Endometrial microvascular endothelial cells (primary cell): ENCODE data around the gene MICOS13. TPM values are rescaled to one million over a fixed set of nuclear protein-coding genes. Genes with fewer than 3 reads are reported as not detected.

Source experiments
- in situ Hi-C: cut with HindIII; loops from 2 replicates; pipeline ENCODE4 v1.10.0; 2017; ENCODE audit warnings: low sequenced_read_pairs, low pct_unique_long_range_greater_than_20kb; ENCODE audit errors: inconsistent ontology term
- total RNA-seq: library from RNA; depleted of rRNA; stranded (reverse); fragments of >200 nt; gene quantifications from one replicate; pipeline ENCODE4 v1.2.3, GENCODE V29; 2015; ENCODE audit errors: inconsistent ontology term

Gene MICOS13
- total RNA-seq, 1 donor from 2014 or later, result 42.4 TPM

DNA sequence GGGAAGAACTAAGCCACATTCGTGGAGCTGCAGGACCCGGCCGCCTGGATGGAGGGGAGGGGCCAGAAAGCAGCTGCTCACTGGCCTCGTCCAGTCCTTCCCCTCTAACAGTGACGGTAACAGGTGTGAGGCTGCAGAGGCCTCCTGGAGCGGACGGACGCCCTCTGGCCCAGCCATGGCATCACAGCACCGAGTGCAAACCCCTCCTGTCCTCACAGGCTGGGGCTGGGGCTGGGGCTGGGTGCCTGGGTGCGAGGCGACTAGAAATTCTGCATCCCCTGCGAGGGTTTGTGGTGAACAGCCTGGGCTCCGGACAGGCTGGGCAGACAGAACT is 3.6 kb downstream of the MICOS13 start:
- in situ Hi-C loops, result no loop called here

- in situ Hi-C loops, result no loop called here
These were observed 4.1 kb downstream of the MICOS13 start for GRCh38 chr19:5676105-5676771.

GRCh38 chr19:5674714-5675113 is 5.6 kb downstream of the MICOS13 start:
- in situ Hi-C loops, result no loop called here

DNA sequence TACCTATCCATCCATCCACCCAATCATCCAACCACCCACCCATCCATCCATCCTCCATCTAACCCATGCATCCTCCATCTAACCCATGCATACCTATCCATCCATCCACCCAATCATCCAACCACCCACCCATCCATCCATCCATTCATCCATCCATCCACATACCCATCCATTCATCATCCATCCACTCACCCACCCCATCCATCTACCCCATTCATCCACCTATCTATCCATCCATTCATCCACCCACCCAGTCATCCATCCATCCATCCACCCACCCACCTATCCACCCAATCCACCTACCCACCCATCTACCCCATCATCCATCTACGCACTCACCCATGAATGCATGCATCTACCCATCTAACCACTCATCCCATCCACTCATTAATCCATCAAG is 6.6 kb downstream of the MICOS13 start:
- in situ Hi-C loops, result no loop called here

DNA sequence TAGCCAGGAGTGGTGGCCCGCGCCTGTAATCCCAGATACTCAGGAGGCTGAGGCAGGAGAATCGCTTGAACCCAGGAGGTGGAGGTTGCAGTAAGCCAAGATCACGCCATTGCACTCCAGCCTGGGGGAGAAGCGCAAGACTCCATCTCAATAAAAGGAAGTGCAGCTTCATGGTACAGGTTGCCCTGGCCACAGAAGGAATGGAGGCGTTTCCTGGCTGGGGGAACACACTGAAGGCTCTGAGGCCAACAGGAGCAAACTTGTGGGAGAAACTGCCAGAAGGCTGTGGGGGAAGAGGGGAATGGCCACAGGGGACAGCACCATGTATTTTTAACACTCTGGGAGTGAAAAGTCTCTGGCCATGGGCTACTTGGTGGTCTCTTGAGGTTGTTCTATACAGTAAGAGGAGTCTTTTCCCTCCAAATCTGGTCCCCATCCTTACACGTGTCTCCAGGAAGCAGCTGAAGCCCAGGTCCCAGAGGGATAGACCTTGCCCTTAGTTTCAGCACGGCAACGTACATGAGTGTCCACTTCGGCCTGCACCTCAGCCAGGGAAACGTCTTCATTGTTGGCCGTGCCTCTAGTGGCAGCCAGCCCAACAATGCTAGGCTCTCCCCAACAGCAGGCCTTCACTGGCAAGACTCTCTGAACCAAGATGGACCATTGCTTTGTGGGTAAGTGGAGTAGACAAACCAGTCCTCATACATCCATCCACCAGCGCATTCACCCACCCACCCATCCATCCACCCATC is 7.4 kb downstream of the MICOS13 start:
- in situ Hi-C loops, result no loop called here

DNA sequence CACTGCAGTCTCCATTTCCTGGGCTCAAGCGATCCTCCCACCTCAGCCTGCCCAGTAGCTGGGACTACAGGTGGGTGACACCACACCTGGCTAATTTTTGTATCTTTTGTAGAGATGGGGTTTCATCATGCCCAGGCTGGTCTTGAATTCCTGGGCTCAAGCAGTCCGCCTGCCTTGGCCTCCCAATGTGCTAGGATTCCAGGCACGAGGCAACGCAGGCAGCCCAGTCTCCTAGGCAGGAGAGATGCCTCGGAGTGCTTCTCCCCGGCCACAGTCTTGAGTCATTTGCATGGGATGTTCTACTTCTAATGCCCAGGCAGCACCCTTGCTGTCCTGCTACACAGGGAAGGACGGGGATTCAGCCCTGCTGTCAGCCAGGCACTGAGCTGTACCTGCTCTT is 8.7 kb downstream of the MICOS13 start:
- in situ Hi-C loops, result no loop called here

DNA sequence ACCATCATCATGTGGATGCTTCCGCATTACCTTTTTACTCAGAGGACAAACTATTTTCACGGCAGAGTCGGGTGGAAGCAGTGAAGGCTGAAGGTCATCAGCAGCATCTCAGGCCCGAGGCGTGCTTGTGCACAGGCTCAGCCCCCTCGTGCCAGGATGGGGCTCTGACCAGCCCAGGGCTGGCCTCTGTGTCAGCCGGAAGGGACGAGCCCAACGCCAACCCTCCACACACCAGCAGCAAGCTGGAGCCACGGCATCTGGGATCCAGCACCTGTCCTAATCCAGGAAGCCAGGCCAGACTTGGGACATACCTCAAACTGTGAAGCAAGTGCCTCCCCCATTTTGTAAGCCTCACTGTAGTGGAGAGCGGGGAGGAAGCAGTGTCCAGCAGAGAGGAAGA is 11.1 kb downstream of the MICOS13 start:
- in situ Hi-C loops, result no loop called here

DNA sequence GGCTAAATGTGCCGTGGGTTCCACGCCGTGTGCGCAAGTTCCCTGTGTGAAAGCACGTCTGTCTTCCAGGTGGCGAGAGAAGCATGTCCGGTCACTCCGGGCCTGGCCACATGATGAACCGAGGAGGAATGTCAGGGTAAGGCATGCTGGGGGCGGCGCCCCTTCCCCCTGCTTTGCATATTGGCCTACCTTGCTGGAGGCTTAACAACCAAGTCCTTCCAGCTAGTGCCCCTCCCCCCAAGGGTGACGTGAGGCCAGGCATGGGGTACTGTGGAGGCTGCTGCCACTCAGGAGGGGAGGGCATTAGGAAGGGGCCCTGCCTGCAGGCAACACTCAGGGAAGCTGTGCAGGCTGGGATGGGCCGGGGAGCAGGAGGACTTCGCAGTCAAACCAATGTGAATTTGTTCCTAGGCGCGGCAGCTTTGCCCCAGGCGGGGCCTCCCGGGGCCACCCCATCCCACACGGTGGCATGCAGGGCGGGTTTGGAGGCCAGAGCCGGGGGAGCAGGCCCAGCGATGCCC is 12.5 kb downstream of the MICOS13 start:
- in situ Hi-C loops, result no loop called here

DNA sequence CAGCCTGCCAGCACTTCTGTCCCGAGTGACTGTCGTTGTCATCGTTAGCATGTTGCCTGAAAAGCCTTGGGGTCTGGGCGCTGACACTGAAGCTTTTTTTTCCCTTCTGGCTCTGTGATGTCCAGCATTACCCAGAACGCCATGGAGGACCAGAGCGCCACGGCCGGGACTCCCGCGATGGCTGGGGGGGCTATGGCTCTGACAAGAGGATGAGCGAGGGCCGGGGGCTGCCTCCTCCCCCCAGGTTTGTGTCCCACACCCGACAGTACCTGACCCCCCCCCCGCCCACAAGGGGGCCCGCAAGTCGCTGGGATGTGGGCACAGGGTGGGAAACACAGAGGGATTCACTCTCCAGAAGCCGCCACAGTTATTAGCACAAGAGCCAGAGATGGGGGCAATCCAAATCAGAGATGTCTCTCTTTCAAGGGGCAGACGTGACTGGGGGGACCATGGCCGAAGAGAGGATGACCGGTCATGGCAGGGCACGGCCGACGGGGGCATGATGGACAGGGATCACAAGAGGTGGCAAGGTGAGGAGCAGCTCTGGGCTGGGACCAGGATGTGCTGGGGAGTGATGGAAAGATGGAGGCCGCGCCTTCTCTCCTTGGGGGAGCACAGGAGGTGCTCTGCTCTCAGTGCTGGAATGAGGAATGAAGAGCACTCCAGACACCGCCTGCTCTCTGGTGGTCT is 13.2 kb downstream of the MICOS13 start:
- in situ Hi-C loops, result no loop called here

GRCh38 chr19:5665781-5666513 is 14.4 kb downstream of the MICOS13 start:
- in situ Hi-C loops, result no loop called here

GRCh38 chr19:5664515-5664914 is 15.8 kb downstream of the MICOS13 start:
- in situ Hi-C loops, result no loop called here

GRCh38 chr19:5663904-5664303 is 16.4 kb downstream of the MICOS13 start:
- in situ Hi-C loops, result no loop called here

DNA sequence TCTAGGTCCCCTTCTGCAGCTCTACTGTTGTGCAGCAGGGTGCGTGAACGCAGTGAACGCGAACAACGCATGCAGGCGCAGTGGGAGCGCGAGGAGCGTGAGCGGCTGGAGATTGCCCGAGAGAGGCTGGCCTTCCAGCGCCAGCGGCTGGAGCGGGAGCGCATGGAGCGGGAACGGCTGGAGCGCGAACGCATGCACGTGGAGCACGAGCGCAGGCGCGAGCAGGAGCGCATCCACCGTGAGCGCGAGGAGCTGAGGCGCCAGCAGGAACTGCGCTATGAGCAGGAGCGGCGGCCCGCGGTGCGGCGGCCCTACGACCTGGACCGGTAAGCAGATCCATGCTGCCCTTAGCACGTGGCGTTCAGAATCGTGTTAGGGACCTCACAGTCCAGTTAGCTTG is 18.8 kb downstream of the MICOS13 start:
- in situ Hi-C loops, result no loop called here

- in situ Hi-C loops, result no loop called here
These were observed 24.9 kb downstream of the MICOS13 start for GRCh38 chr19:5655412-5655811.

DNA sequence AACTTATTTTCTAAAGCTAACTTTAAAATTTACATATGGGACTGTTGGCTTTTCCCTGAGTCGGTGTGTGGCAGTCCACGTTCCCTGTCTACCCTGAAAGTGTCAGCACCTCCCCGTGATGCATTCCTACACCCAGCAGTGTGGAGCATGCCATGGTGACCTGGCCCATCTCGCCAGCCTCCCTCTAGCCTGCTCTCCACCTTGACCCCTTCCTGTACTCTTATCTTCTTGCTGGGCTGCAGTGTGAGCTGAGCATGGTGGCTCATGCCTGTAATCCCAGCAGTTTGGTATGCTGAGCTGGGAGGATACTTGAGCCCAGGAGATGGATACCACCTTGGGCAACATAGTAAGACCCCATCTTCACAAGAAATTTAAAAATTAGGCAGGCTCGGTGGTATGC is 25.4 kb downstream of the MICOS13 start:
- in situ Hi-C loops, result no loop called here

DNA sequence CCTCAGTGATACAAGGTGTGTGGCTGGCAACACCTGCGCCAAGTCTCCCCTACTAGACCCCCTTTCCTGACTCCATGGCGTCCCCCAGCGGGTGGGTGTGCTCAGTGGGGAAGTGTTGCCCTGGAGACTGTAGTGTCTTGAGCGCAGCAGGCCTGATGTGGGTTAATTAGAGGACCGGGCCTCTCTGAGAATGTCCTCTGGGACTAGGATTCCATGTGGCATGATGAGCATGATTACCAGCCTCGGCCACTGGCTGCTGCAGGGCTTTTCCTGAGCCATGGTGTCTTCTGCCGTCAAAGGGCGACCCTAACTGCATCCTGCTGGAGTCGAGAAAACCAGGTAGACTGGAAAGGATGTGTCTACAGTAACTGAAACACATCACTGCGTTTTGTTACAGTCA is 28.1 kb downstream of the MICOS13 start:
- in situ Hi-C loops, result no loop called here

DNA sequence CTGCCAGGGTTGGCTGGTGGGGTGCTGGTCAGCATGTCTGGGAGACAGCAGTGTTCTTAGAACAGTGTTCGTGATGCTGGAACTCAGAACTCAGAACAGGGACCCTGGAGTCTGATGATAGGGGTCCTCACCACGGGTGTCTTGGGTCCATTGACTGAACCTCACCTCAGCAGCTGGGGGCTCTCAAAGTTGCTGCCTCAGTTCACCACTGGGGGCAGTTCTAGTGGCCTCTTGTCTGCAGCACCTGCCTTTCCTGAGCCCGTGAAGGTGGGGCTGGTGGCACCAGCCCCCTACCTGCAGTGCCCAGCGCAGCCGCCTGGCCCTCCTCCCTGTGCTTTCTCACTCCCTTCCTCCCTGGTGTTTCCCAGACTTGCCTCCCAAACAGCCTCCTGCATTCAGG is 29.0 kb downstream of the MICOS13 start:
- in situ Hi-C loops, result no loop called here

- in situ Hi-C loops, result no loop called here
These were observed 31.9 kb downstream of the MICOS13 start for GRCh38 chr19:5648464-5648863.

- in situ Hi-C loops, result no loop called here
These were observed 33.6 kb downstream of the MICOS13 start for GRCh38 chr19:5646703-5647102.
